HG03378 (cell line): ENCODE measurements around the gene PVR.
"Not testable (repeated sequence)": the region's sequence is repeated elsewhere in the genome, so short reads cannot be mapped to it uniquely, and the experiment has no call there.

ENCODE experiments used
- ATAC-seq: cut with Tn5 transposase; IDR thresholded peaks from one replicate; pipeline ENCODE4 v1.9.1; 2021; ENCODE audit warnings: mild to moderate bottlenecking, moderate library complexity; ENCODE audit not compliant: unreplicated experiment

Gene PVR

GRCh38 chr19:44618640-44619357 is 24.9 kb upstream of the PVR start:
- ATAC-seq, result no peak

GRCh38 chr19:44620667-44621066 is 23.0 kb upstream of the PVR start:
- no peak for ATAC-seq

- ATAC-seq, result no peak
Observed at GRCh38 chr19:44621367-44621766, 22.3 kb upstream of the PVR start.

- no peak for ATAC-seq
Observed at GRCh38 chr19:44623080-44623479, 20.6 kb upstream of the PVR start.

- ATAC-seq, result no peak
Observed at GRCh38 chr19:44623626-44624025, 20.1 kb upstream of the PVR start.

GRCh38 chr19:44624840-44625354 is 18.8 kb upstream of the PVR start:
- no peak for ATAC-seq

- not testable (repeated sequence) for ATAC-seq
Observed at GRCh38 chr19:44625637-44626036, 18.1 kb upstream of the PVR start.

GRCh38 chr19:44626048-44626624 is 17.6 kb upstream of the PVR start:
- ATAC-seq, result no peak

- no peak for ATAC-seq
Observed at GRCh38 chr19:44627631-44628030, 16.1 kb upstream of the PVR start.

- ATAC-seq, result no peak
Observed at GRCh38 chr19:44628793-44629192, 14.9 kb upstream of the PVR start.

GRCh38 chr19:44631611-44632010 is 12.1 kb upstream of the PVR start:
- ATAC-seq, result not testable (repeated sequence)

GRCh38 chr19:44634058-44634457 is 9.7 kb upstream of the PVR start:
- ATAC-seq, result not testable (repeated sequence)

GRCh38 chr19:44634785-44635184 is 8.9 kb upstream of the PVR start:
- ATAC-seq, result no peak

GRCh38 chr19:44635581-44636438 is 7.9 kb upstream of the PVR start:
- ATAC-seq, result no peak

GRCh38 chr19:44636439-44637389 is 7.0 kb upstream of the PVR start:
- no peak for ATAC-seq

- ATAC-seq, result no peak
Observed at GRCh38 chr19:44637390-44637764, 6.3 kb upstream of the PVR start.

GRCh38 chr19:44640518-44640917 is 3.2 kb upstream of the PVR start:
- ATAC-seq, result no peak

- ATAC-seq, result no peak
Observed at GRCh38 chr19:44641501-44642265, 2.0 kb upstream of the PVR start.

GRCh38 chr19:44642377-44642776 is 1.3 kb upstream of the PVR start:
- no peak for ATAC-seq
